Hypothalamus (tissue), 51 donors: ENCODE results near the gene NT5DC2.

Experiments
- DNase-seq, 51 donors: peaks; one replicate each; lab custom pipeline; 2025; lab: John Stamatoyannopoulos, UW

NT5DC2 gene

DNA sequence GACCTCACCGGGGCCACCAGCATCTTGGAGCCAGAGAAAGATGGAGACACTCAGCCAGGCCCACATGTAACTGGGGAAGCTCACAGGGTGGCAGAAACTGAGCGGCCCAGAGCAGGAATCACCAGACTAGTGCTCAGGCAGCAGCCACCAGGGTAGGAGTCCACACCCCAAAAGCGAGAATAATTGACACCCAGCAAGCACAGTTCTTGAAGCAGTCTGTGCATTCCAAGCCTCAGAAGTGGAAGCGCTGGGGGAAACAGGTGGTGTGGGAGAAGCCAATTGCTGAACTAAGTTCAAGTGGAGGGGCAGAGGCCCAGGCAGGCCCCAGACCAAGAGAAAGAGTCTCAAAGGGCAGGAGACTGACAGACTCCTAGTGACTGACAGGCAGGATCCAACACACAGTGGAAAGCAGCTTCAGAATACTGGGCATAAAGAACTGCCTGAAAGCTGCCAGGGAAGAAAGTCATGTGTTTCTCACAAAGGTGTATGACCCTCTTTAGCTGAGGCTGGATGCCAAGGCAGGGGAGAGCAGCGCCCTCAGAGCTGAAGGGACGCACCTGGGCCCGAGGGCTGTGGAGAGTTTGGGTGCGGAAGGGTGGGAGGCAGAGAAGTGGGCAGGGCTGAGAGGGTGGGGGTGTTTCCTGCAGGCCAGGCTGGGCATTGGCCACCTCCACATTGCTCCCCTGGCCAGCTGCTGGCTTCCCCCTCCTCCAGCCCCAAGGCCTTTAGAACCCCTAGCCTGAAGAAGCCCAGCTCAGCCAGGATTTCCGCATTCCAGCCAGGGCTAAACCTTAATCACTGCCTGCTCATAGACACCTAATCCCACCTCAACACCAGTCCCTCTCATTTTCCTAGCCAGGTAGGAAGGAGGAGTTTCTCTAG lies 7.7 kb downstream of the NT5DC2 start:
- DNase-seq: no peak

DNA sequence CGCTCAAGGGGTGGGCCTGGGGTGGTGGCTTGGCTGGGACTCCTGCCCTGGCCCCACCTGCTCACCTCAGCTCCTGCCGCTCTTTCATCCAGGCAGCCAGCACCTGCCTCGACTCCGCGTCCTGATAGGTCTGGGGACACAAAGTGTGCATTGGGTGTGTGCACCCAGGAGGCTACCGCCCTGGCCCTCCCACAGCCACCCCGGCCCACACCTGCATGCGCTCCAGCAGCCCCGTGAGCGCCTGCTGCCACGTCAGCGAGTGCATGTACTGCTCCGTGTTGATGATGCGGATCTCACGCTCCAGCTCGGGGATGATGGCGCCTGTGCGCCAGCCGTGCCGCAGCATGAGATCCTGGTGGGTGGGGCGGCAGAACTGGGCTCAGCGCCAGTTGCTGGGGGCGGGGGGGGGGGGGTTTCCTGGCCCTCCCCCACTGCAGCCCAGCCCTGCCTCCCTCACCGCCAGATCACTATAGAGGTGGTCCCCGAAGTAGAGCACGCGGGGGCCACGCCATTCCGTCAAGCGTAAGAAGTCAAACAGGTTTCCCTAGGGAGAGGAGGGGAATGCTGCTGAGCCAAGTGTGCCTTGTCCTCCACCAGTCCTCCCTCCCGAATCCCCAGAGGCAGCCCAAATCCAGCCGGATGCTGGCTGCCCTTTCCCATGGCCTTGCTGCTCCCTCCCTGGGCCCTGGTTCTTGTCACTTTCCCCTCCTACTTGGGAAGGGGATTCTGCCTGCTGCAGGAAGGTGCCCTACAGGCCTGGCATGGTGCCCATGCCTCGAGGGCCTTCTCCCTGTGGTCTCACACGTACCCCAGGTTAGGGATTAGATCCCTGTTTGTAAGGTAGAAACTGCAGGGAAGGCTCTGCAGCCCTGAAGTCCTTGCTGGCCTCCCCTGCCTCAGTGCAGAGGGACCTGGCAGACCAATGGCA lies 8.6 kb downstream of the NT5DC2 start:
- no peak for DNase-seq

DNA sequence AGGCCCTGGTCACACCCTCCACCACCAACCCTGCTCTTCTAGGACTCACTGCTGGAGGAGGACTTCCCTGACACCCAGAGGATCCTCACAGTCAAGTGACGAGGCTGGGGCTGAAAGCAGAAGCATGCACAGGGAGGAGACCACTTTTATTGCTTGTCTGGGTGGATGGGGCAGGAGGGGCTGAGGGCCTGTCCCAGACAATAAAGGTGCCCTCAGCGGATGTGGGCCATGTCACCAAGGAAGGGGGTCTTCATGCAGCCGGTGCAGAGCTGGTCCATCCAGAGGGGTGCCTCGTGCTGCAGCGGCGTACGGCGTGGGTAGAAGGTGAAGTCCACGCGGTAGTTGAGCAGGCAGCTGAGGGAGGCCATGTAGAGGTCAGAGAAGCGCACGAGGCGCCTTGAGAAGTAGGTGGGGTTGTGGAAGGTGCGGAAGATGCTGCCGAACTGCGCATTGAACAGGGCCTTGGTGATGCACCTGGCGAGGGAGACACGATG lies 9.4 kb downstream of the NT5DC2 start:
- DNase-seq: no peak

DNA sequence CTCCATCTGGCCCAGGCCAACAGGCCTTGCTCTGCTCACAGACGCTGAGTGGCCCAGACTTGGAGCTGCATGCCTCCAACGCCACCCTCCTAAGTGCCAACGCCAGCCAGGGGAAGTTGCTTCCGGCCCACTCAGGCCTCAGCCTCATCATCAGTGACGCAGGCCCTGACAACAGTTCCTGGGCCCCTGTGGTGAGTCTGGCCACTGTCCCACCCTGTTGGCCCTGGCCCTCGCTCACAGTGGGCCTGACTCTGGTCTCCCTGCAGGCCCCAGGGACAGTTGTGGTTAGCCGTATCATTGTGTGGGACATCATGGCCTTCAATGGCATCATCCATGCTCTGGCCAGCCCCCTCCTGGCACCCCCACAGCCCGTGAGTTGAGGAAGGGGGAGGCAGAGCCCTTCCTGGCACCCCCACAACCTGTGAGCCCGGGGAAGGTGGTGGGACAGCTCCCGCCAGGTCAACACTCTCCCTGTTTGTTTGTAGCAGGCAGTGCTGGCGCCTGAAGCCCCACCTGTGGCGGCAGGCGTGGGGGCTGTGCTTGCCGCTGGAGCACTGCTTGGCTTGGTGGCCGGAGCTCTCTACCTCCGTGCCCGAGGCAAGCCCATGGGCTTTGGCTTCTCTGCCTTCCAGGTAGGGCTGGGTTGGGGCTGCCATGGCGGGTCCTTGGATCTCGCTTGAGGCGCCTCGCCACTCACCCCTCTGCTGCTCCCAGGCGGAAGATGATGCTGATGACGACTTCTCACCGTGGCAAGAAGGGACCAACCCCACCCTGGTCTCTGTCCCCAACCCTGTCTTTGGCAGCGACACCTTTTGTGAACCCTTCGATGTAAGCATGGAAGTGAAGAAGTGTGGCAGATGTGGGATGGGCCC lies 10.0 kb downstream of the NT5DC2 start:
- no peak for DNase-seq

DNA sequence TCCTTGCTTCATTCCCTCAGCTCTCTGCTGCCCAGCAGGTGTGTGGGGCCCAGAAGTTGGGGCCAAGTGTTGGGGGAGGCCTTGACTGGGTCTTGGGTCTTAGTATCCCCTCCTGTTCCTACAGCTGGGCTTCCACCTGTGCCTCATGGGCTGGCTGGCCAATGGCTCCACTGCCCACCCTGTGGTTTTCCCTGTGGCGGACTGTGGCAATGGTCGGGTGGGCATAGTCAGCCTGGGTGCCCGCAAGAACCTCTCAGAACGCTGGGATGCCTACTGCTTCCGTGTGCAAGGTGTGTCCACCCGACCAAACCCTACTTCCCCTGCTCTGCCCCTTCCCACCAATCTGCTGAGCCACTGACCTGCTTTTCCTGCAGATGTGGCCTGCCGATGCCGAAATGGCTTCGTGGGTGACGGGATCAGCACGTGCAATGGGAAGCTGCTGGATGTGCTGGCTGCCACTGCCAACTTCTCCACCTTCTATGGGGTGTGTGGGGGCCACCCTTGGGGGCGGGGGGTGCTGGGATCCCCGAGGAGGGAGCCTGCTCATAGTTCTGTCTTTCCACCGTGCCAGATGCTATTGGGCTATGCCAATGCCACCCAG lies 10.9 kb downstream of the NT5DC2 start:
- DNase-seq: no peak

DNA sequence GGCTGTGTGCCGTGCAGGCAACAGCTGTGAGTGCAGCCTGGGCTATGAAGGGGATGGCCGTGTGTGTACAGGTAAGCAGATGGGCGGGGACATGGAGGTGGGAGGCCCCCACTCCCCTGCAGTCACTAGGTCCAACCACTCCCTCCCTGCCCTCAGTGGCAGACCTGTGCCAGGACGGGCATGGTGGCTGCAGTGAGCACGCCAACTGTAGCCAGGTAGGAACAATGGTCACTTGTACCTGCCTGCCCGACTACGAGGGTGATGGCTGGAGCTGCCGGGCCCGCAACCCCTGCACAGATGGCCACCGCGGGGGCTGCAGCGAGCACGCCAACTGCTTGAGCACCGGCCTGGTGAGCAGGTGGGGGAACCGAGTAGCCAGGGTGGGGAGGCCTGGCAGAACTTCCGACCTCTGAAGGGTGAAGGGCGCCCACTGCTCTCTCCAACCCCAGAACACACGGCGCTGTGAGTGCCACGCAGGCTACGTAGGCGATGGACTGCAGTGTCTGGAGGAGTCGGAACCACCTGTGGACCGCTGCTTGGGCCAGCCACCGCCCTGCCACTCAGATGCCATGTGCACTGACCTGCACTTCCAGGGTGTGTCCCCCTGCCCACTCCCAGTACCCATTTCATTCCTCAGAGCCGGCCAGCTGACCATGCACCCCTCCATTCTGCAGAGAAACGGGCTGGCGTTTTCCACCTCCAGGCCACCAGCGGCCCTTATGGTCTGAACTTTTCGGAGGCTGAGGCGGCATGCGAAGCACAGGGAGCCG lies 11.6 kb downstream of the NT5DC2 start:
- no peak for DNase-seq

DNA sequence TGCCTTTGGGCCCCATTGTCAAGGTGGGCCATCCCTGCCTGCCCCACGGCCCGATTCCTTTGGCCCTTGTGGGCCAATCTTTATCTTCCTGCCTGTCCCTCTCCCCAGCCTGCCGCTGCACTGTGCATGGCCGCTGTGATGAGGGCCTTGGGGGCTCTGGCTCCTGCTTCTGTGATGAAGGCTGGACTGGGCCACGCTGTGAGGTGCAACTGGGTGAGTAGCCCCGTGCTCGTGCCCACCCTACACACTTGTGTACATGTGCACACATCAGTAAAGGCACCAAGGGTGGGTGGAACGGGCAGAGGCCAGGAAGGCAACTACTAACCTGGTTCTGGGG lies 12.2 kb downstream of the NT5DC2 start:
- DNase-seq: no peak

DNA sequence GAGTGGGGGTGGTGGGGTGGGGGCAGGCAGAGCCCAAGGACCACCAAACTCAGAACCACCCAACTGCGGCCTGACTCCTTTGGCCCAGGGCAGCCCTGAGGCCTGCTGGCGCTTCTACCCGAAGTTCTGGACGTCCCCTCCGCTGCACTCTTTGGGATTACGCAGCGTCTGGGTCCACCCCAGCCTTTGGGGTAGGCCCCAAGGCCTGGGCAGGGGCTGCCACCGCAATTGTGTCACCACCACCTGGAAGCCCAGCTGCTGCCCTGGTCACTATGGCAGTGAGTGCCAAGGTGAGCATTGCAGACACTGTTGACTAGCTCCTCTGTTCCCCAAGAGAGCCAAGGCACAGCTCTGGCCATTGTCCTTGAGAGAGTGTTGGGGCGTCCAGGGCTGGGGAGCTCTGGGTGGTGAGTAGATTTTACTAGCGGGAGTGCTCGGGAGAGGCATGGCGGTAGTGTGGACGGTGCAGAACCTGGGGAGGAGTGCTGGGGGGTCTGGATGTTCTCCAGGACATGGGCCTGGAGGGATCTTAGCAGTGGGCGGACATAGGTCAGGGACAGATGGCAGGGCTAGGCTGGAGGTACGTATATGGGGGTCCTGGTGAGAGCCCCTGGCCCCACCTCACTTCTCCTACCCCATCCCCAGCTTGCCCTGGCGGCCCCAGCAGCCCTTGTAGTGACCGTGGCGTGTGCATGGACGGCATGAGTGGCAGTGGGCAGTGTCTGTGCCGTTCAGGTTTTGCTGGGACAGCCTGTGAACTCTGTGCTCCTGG lies 12.8 kb downstream of the NT5DC2 start:
- no peak for DNase-seq

DNA sequence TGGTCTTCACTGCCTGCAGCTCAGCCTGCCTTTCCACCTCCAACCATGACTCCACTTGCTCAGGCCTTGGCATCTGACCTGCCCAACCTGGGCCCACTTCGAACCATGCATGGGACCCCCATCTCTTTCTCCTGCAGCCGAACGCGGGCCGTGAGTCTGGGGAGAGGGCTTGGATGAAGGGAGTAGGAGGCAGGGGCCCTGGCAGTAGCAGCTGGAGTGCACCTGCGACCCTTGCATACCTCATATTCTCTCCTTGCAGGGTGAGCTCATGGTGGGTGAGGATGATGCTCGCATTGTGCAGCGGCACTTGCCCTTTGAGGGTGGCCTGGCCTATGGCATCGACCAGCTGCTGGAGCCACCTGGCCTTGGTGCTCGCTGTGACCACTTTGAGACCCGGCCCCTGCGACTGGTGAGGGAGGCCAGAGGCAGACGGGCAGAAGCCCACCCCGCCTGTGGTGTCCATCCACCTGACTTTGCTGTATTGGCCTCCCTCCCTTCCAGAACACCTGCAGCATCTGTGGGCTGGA lies 13.5 kb downstream of the NT5DC2 start:
- no peak for DNase-seq

DNA sequence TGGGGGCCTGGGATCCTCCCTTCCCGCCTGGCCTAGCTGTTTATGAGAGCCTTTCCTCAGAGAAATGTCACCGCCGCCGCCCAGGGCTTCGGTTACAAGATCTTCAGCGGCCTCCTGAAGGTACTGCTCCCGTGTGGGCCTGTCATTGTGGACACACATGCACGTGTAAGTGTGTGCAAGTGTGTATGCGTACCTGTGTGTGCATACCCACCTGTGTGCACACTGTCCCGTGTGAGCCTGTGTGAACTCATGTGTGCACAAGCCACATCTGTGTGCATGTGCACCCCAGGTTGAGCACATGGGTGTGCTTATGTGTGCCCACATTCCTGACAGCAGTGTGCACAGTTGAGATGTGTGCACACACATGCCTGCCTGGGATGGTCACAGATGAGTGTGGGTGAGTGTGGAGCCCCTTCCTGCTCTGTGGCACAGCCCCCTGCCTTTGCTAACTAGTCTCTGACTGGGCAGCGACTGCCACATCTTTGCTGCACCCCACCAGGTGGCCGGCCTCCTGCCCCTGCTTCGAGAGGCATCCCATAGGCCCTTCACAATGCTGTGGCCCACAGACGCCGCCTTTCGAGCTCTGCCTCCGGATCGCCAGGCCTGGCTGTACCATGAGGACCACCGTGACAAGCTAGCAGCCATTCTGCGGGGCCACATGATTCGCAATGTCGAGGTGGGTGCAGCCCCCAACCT lies 14.1 kb downstream of the NT5DC2 start:
- DNase-seq: no peak

DNA sequence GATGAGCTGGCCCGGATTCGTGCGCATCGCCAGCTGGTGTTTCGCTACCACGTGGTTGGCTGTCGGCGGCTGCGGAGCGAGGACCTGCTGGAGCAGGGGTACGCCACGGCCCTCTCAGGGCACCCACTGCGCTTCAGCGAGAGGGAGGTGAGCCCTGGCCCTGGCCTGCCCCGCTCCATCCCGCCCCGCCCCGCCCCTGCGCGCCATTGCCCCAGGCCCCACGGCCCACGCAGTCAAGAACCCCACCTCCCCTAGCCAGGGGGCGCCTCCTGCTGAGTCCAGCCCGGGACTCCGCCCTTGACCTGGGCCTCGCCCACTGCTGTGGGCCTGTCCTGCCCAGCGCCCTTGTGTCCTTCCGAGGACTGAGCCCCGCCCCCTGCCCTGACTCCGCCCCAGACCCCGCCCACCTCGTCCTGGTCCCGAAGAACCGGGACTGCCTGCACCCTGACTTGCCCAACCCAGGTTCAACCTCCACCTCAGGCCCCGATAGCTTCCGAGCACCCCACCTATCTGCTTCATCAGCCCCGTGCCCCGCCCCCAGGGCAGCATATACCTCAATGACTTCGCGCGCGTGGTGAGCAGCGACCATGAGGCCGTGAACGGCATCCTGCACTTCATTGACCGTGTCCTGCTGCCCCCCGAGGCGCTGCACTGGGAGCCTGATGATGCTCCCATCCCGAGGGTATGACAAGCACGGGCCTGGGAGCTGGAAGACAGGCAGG lies 14.8 kb downstream of the NT5DC2 start:
- peak in 1 of 51 donors; percentile 16 for DNase-seq

DNA sequence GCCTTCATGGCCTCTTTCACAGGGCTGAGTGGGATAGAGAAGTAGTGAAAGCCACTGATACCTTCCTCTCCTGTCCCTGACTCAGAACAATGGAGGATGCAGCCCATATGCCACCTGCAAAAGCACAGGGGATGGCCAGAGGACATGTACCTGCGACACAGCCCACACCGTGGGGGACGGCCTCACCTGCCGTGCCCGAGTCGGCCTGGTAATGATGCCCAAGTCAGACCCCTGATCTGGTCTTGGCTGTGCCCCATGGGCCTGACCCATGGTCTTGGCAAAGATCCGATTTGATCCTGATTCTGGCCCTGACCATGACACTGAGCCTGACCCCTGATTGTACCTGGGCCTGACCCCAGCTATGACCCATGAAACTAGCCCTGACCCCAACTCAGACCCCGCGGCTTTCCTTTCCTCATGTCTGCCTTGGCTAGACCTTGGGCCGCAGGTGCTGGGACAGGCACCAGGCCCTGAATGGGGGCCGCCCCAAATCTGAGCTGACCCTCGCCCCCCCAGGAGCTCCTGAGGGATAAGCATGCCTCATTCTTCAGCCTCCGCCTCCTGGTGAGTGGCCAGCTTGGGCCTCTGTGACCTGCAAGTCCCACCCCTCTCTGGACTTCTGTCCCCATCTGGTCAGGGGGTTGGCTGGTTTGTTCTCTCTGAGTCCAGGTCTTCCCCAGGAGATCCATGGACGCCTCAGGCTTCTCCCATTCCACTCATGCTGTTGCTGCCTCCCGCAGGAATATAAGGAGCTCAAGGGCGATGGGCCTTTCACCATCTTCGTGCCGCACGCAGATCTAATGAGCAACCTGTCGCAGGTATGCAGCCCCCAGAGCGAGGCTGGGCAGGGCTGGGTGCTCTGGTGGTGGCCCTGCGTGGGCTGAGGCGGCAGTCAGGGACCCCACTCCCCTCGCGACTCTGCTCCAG lies 15.6 kb downstream of the NT5DC2 start:
- no peak for DNase-seq

DNA sequence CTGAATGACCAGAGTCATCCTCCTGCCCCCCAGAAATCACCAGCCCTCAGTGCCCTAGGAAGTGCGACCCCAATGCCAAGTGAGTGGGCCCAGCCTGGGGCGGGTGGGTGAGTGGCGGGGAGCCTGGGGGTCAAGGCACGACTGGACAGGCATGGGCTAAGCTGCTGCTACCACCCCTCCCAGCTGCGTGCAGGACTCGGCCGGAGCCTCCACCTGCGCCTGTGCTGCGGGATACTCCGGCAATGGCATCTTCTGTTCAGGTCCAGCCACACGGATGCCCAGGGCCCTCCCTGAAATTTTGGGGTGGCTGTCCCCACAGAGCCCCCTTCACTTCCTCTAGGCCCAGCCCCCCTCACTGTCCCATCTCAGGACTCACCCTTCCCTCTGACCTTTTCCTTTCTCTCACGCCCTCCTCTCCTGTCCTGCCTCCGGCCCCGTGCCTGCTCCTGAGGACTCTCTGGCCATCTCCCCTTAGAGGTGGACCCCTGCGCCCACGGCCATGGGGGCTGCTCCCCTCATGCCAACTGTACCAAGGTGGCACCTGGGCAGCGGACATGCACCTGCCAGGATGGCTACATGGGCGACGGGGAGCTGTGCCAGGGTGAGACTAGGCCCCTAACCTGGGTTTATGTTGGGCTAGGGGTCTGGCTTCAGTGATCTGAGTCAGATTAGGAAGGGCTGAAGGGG lies 17.0 kb downstream of the NT5DC2 start:
- DNase-seq: no peak

DNA sequence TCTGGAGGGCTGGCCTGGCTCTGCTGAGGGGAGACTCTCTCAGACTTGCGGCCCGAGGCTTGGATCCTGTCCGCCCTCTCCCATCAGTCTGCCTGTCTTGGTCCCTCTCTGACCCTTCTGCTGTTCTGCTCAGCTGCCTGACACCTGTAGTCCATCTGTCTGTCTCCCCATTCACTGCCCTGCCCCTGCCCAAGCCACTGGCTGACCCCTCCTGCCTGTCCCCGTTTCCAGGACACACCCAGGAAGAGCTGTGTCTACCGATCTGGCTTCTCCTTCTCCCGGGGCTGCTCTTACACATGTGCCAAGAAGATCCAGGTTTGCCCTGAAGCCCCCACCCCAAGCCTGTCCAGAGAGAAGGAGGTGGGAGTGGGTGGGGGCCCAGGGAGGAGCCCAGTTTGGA lies 18.5 kb downstream of the NT5DC2 start:
- DNase-seq: no peak

DNA sequence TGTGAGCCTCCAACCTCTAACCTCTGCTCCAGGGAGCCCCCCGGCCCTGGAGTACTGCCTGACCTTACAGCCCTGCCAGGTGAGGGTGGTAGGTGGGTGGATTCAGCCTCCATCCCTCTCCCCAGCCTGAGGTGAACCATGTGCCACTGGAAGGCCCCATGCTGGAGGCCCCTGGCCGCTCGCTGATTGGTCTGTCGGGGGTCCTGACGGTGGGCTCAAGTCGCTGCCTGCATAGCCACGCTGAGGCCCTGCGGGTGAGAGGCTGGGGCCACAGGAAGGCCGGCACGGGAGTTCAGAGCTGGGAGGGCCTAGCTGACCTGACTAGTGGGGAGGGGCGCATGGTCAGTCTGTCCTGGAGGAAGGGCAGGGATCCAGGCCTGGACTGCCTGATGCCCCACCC lies 19.1 kb downstream of the NT5DC2 start:
- DNase-seq: no peak
